OCI-LY3 (cell line): ENCODE results near the gene ZNF484.

Experiments
- EZH2phosphoT487 ChIP-seq: fragments of 200-600 bp; shearing (Covaris generic); IDR thresholded peaks from 2 replicates; pipeline ENCODE4 v1.6.1; 2018; ENCODE audit warnings: antibody characterized with exemption, mixed run types, low read depth
- TF ChIP-seq, protein P1 (sequence below): fragments of 200-600, 300-600 bp; sonication (generic); IDR thresholded peaks from 2 replicates; pipeline ENCODE4 v1.5.1; 2014; ENCODE audit warnings: antibody characterized with exemption, low read length, low read depth

GRCh38 chr9:92920437-92920836 is 42.6 kb upstream of the ZNF484 start:
- TF ChIP-seq EZH2phosphoT487 = no peak
- TF ChIP-seq, protein P1, sequence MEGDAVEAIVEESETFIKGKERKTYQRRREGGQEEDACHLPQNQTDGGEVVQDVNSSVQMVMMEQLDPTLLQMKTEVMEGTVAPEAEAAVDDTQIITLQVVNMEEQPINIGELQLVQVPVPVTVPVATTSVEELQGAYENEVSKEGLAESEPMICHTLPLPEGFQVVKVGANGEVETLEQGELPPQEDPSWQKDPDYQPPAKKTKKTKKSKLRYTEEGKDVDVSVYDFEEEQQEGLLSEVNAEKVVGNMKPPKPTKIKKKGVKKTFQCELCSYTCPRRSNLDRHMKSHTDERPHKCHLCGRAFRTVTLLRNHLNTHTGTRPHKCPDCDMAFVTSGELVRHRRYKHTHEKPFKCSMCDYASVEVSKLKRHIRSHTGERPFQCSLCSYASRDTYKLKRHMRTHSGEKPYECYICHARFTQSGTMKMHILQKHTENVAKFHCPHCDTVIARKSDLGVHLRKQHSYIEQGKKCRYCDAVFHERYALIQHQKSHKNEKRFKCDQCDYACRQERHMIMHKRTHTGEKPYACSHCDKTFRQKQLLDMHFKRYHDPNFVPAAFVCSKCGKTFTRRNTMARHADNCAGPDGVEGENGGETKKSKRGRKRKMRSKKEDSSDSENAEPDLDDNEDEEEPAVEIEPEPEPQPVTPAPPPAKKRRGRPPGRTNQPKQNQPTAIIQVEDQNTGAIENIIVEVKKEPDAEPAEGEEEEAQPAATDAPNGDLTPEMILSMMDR = no peak
